Skeletal muscle satellite cell (primary cell): ENCODE measurements around the gene PLEKHA4.
"Not testable (repeated sequence)": the region's sequence is repeated elsewhere in the genome, so short reads cannot be mapped to it uniquely, and the experiment has no call there.

ENCODE experiments used
- H3K27me3 ChIP-seq: 2 replicates; pipeline ENCODE4 v1.7.0; 2013; ENCODE audit warnings: low read length; ENCODE audit not compliant: control insufficient read depth, insufficient read depth
- H3K36me3 ChIP-seq: 2 replicates; pipeline ENCODE4 v1.7.0; 2013; ENCODE audit warnings: mild to moderate bottlenecking, control low read depth, low read length; ENCODE audit not compliant: insufficient read depth
- H3K4me1 ChIP-seq: 2 replicates; pipeline ENCODE4 v1.7.0; 2013; ENCODE audit warnings: low read length; ENCODE audit not compliant: control insufficient read depth, insufficient read depth
- H3K4me2 ChIP-seq: 2 replicates; pipeline ENCODE4 v1.7.0; 2013; ENCODE audit warnings: mild to moderate bottlenecking, low read length
- H3K4me3 ChIP-seq: 2 replicates; pipeline ENCODE4 v1.7.0; 2013; ENCODE audit warnings: low read length
- H3K9ac ChIP-seq: 2 replicates; pipeline ENCODE4 v1.7.0; 2013; ENCODE audit warnings: mild to moderate bottlenecking, low read depth, low read length, moderate library complexity
- H3K9me3 ChIP-seq: replicated peaks from 2 replicates; pipeline ENCODE4 v1.7.0; 2013; ENCODE audit warnings: mild to moderate bottlenecking, control low read depth, low read length

Gene PLEKHA4

DNA sequence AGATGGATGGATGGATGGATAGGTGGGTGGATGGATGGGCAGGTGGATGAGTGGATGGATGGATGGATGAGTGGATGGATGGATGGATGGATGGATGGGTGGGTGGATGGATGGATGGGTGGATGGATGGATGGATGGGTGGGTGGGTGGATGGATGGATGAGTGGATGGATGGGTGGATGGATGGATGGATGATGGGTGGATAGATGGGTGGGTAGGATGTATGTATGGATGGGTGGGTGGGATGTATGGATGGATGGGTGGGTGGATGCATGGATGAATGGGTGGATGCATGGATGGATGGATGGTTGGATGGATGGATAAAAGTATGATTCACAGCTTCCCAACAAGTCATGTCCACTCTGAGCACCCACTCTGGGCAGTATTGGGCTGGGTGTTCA lies 35.4 kb upstream of the PLEKHA4 start:
- H3K4me2 ChIP-seq, H3K4me3 ChIP-seq: not testable (repeated sequence)
- peaks cover 28% of the 10 kb centered on the region for H3K36me3 ChIP-seq

GRCh38 chr19:48902291-48902690 lies 33.9 kb upstream of the PLEKHA4 start:
- H3K36me3 ChIP-seq, result peaks cover 21% of the 10 kb centered on the region
- not testable (repeated sequence) for H3K4me3 ChIP-seq, H3K4me1 ChIP-seq, H3K9me3 ChIP-seq, H3K4me2 ChIP-seq, H3K27me3 ChIP-seq, H3K9ac ChIP-seq

More for the DNA sequence above, 35.4 kb upstream of the PLEKHA4 start:
- H3K27me3 ChIP-seq, H3K9me3 ChIP-seq, H3K9ac ChIP-seq, H3K4me1 ChIP-seq: not testable (repeated sequence)

- Histone ChIP-seq H3K4me1 (peaks cover 8% of the 10 kb centered on the region), H3K4me2 (peak overlapping the region; percentile 94), H3K4me3 (peak overlapping the region; percentile 94), H3K36me3 (peaks cover 14% of the 10 kb centered on the region), H3K27me3 (no peaks in the 10 kb centered on the region), H3K9ac (peak overlapping the region; percentile 92), H3K9me3 (no peaks in the 10 kb centered on the region)
Measured at GRCh38 chr19:48900477-48901406, 32.3 kb upstream of the PLEKHA4 start.

GRCh38 chr19:48899781-48900476 lies 31.5 kb upstream of the PLEKHA4 start, which contains the start of gene NUCB1:
Gene NUCB1, plus strand, starts transcription at chr19:48900312. Its CDS starts 485 bp downstream, at chr19:48900797.
- peak within 1 kb of the TSS; percentile 94 for H3K4me2 ChIP-seq

DNA sequence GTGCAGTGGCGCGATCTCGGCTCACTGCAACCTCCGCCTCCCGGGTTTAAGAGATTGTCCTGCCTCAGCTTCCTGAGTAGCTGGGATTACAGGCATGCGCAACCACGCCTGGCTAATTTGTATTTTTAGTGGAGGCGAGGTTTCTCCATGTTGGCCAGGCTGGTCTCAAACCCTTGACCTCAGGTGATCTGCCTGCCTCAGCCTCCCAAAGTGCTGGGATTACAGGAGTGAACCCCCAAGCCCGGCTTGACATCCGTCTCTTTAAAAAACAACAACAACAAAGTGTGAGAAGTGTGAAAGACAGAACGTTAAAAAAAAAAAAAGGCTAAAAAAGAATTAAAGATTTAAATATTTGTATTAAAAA lies 31.0 kb upstream of the PLEKHA4 start:
- not testable (repeated sequence) for H3K9me3 ChIP-seq, H3K27me3 ChIP-seq, H3K4me1 ChIP-seq, H3K36me3 ChIP-seq
- H3K9ac ChIP-seq, result peak overlapping the region; percentile 92
- H3K4me2 ChIP-seq, result peak overlapping the region; percentile 94
- H3K4me3 ChIP-seq, result peak overlapping the region; percentile 94

More at GRCh38 chr19:48899781-48900476, 31.5 kb upstream of the PLEKHA4 start, which contains the start of gene NUCB1:
- Histone ChIP-seq H3K4me1 (peaks cover 8% of the 10 kb centered on the region), H3K36me3 (peaks cover 7% of the 10 kb centered on the region), H3K9ac (peak within 1 kb of the TSS; percentile 92), H3K9me3 (no peaks in the 10 kb centered on the region), H3K27me3 (no peaks in the 10 kb centered on the region), H3K4me3 (peak within 1 kb of the TSS; percentile 94)

DNA sequence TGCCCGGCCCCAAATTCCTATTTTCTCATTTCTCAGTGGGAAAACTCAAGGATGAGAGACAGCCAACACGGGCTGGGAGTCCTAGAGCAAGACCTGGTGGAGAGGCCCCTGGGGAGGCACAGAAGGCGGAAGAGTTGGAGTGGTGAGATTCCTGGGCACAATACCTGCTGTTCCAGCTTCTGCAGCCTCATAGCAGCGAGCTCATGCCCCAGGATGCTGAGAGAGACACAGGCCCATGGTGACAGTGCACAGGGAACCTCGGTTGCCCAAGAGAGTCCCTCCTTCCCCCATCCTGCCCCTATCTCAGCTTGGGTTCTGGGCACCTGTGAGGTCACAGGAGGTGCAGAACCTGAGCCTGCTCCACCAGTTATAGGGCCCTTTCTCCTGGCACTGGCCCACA lies 28.8 kb upstream of the PLEKHA4 start:
- Histone ChIP-seq H3K9me3 (no peaks in the 10 kb centered on the region), H3K36me3 (peaks cover 2% of the 10 kb centered on the region), H3K4me1 (peaks cover 8% of the 10 kb centered on the region), H3K27me3 (peaks cover 4% of the 10 kb centered on the region), H3K4me2 (no peak overlapping the region), H3K9ac (no peak overlapping the region), H3K4me3 (no peak overlapping the region)

DNA sequence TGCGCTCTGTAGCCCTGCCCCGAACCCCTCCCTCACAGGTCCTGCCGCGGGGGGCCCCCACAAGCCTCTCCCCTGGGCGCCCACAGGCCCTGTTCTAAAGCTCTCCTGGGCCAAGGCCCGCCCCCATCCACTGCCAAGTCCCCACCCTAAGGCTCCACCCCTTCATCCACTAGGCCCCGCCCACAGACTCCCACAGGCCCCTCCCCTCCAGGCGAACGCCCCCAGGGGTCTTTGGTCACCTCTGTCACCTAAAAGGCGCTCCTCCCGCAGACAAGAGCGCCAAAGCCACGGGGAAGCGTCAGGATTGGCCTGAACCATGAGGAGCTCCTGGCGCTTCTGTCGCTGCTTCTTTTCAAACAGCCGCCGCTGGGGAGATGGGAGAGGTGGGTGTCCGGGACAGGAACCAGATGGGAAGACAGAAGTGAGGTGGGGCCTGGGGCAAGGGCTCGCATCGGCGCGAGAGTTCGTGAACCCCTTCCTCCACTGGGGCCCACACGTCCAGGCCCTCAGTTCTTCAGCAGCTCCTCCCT lies 27.8 kb upstream of the PLEKHA4 start:
- H3K27me3 ChIP-seq, result peaks cover 9% of the 10 kb centered on the region
- H3K36me3 ChIP-seq, result no peaks in the 10 kb centered on the region
- H3K9me3 ChIP-seq, result no peaks in the 10 kb centered on the region
- no peak overlapping the region for H3K9ac ChIP-seq
- peak overlapping the region; percentile 39 for H3K4me3 ChIP-seq
- peaks cover 6% of the 10 kb centered on the region for H3K4me1 ChIP-seq
- H3K4me2 ChIP-seq, result peak overlapping the region; percentile 65

GRCh38 chr19:48895226-48895625 lies 26.8 kb upstream of the PLEKHA4 start:
- H3K9ac ChIP-seq, result no peak overlapping the region
- no peaks in the 10 kb centered on the region for H3K36me3 ChIP-seq
- H3K27me3 ChIP-seq, result peaks cover 9% of the 10 kb centered on the region
- no peak overlapping the region for H3K4me2 ChIP-seq
- H3K4me3 ChIP-seq, result no peak overlapping the region
- H3K4me1 ChIP-seq, result no peaks in the 10 kb centered on the region
- H3K9me3 ChIP-seq, result no peaks in the 10 kb centered on the region

DNA sequence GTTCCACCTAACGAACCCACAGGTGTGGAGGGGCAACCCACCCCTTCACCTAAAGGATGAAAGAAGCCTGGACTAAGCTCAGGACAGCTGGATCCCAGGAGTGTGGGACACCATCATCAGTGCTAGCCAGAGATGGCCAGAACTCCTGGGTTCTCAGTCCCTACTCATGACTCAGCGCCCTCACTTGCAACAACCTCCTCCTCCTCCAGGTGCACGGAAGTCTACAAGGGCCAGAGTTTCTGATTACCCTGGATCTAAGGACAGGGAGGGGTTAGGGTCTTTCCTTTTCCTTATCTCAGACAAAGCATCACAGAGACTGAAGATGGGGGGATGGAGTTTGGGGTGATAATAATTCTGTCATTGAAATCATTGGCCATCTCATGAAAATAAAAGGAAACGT lies 22.1 kb upstream of the PLEKHA4 start:
- Histone ChIP-seq H3K4me1 (no peaks in the 10 kb centered on the region), H3K4me2 (no peak overlapping the region), H3K4me3 (no peak overlapping the region), H3K9me3 (no peaks in the 10 kb centered on the region), H3K36me3 (no peaks in the 10 kb centered on the region), H3K9ac (no peak overlapping the region), H3K27me3 (peaks cover 9% of the 10 kb centered on the region)

GRCh38 chr19:48889496-48889895 lies 21.1 kb upstream of the PLEKHA4 start:
- not testable (repeated sequence) for H3K4me3 ChIP-seq, H3K36me3 ChIP-seq, H3K4me2 ChIP-seq, H3K27me3 ChIP-seq, H3K9me3 ChIP-seq, H3K9ac ChIP-seq, H3K4me1 ChIP-seq

- H3K27me3 ChIP-seq, result peaks cover 9% of the 10 kb centered on the region
- no peaks in the 10 kb centered on the region for H3K36me3 ChIP-seq
- no peaks in the 10 kb centered on the region for H3K9me3 ChIP-seq
- H3K4me2 ChIP-seq, result no peak overlapping the region
- no peaks in the 10 kb centered on the region for H3K4me1 ChIP-seq
- no peak overlapping the region for H3K4me3 ChIP-seq
- no peak overlapping the region for H3K9ac ChIP-seq
Measured at GRCh38 chr19:48887861-48888612, 19.6 kb upstream of the PLEKHA4 start.
